HG02610 (cell line): ENCODE data around the gene VTI1B.

ENCODE experiments used
- ATAC-seq: cut with Tn5 transposase; IDR thresholded peaks from one replicate; pipeline ENCODE4 v1.9.1; 2021; ENCODE audit warnings: mild to moderate bottlenecking, moderate library complexity; ENCODE audit not compliant: unreplicated experiment

VTI1B gene

GRCh38 chr14:67680121-67680602, 5.7 kb upstream of the VTI1B start:
- peak; percentile 98 for ATAC-seq

- no peak for ATAC-seq
Measured at GRCh38 chr14:67679006-67679405, 4.6 kb upstream of the VTI1B start.

DNA sequence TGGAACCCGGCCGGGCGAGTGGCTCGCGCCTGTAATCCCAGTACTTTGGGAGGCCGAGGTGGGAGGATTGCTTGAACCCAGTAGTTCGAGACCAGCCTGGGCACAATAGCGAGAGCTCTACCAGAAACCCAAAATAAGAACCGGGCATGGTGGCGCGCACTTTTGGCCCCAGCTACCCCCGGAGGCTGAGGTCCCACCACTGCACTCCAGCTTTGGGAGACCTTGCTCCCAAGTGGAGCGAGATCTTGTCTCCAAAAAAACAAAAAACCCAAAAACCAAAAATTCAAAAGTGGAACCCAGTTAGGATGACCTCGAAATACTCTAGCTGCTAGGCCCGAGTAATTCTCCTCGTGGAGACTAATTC, 769 bp upstream of the VTI1B start:
- no peak for ATAC-seq

DNA sequence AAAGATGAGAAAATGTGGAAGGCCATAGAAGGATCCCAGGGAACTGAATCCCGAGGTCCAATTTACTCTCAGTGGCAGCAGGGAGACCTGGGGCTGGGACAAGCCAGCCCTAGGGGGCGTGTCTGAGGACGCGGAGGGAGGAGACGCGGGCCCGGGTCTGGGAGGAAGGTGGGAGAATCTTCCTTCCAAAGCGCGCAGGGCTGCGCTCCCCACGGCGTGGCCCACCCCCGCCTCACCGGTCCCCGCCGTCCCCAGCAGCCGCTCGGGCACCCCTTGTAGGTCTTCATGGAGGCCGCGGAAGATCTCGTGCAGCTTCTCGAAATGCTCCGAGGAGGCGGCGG, 323 bp downstream of the VTI1B start:
- ATAC-seq: peak; percentile 46

DNA sequence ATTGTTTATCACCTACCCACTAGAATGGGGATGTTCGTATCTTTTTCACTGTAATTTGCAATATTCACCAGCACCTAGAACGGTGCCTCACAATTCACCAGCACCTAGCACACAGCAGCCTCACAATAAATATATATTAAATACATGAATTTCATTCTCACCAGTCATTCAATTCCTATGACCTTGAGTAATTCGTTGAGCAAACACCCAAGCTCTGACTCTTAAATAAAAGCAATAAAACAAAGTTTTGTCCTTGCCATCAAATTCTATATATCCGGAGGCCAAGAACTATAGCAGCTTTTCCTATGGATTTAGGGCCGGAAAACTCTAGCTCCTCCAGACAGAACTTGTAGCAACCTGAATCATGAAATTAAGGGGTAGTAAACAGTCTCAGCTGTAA, 981 bp downstream of the VTI1B start:
- ATAC-seq: no peak

DNA sequence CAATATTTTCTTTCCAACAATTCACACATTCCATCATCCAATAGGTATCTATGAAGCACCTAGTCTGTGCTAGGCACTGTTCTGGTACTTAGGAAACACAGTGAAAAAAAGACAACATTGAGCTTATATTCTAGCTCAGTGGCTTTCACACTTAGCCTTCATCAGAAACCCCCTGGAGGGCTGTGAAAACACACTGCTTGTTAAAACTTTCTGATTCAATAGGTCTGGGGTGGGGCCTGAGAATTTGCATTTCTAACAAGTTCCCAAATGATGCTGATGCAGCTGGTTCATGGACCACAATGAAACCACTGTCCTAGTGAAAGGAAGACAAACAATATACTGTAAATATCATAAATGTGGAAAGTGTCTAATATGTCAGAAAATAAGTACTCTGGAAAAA, 5.9 kb downstream of the VTI1B start:
- peak; percentile 75 for ATAC-seq

GRCh38 chr14:67666750-67667449, 7.5 kb downstream of the VTI1B start:
- no peak for ATAC-seq

DNA sequence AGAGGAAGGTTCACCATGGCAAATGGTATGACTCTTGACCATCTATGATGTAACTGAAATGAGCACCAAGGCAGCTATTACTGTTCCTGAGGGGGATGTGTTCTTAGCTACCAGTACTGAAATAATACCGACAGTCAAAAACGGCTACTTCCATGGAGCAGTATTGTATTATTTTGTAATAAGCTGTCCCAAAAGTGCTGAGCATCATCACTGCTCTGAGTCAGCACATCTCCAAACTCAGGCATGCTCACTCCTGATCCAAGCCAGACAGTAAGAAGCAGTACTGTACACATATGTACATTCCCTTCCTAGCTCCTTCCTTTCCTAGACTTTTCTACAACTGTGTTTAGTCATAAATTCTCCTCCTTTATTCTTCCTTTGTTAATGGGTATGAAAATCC, 8.6 kb downstream of the VTI1B start:
- ATAC-seq: no peak

DNA sequence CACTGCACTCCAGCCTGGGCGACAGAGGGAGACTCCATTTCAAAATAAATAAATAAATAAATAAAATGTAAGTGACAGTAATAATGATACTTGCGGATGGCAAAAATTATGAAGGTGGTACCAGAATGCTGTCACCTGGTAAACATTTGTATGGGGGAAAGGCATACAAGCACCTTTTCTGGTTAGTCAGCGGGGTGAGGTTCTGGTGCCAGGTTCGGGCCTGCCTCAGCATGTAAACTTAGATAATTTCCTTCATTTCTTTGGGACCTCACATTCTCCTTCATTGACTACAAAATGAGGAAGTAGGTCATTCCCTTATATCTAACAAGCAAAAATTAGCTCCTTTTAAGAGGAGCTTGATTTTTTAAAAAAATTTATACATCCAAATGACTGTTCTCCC, 10.8 kb downstream of the VTI1B start:
- ATAC-seq: no peak

DNA sequence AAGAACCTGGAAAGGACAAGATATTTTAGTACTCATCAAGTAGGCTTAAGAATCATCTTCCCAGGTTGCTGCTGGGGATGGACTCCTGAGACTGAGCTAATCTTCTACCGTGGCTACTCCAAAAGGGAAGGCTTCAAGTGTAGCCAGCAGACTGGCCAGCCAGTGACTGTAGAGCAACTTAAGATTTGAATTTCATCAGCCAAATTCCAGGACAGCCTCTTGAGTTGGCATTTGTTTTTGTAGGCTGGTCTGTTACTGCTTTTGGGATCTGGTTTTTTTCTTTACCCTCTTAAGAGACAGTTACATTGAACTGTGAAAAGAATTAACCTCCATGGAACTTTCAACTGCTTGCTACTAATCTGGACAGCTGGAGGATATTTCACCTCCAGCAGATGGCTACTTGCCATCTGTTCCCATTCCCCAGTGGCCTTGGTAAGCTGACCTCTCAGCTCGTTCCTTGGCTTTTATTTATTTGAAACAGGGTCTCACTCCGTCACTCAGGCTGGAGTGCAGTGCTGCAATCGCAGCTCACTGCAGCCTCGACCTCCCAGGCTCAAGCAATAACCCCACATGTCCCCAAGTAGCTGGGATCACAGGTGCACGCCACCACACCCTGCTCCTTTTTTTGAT, 20.7 kb downstream of the VTI1B start:
- no peak for ATAC-seq

- no peak for ATAC-seq
Measured at GRCh38 chr14:67652189-67652588, 22.2 kb downstream of the VTI1B start.

- ATAC-seq: no peak
Measured at GRCh38 chr14:67650694-67651093, 23.7 kb downstream of the VTI1B start.

DNA sequence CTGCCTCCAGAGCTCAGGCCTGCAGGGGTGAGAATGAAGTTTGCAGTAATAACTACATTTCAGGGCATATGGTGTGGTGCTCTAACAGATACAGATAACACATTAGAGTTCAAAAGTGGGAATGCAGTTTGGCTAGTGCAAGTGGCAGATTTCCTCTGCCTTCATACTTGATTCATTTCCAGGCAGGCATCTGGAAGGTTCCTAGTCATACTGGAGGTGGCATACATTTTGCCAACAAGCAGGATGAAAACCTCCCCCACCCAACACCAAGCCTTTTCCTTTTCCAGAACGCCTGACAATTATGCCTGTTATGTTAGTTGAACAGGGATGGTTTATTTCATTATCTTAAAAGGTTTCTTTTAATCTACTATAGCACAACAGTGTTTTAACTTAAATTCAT, 24.3 kb downstream of the VTI1B start:
- no peak for ATAC-seq

GRCh38 chr14:67646131-67646530, 28.3 kb downstream of the VTI1B start:
- no peak for ATAC-seq

GRCh38 chr14:67645414-67645813, 29.0 kb downstream of the VTI1B start:
- no peak for ATAC-seq

DNA sequence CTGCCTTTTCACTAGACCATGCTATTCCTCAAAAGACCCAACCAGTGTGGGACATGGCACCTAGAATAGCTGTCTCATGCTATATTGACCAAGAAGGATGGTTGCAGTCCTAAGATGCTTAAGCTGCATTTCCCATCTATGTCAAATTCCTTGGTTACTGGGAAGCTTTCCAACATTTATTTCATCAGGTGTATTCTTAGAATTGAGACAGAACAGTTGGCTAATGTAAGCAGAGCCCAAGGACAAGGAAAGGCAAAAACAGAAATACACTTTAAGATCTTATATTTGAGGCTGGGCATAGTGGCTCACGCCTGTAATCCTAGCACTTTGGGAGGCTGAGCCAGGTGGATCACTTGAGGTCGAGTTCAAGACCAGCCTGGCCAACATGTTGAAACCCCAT, 30.0 kb downstream of the VTI1B start:
- no peak for ATAC-seq

GRCh38 chr14:67643713-67644112, 30.7 kb downstream of the VTI1B start:
- no peak for ATAC-seq

- ATAC-seq: no peak
Measured at GRCh38 chr14:67641902-67642749, 32.3 kb downstream of the VTI1B start.

DNA sequence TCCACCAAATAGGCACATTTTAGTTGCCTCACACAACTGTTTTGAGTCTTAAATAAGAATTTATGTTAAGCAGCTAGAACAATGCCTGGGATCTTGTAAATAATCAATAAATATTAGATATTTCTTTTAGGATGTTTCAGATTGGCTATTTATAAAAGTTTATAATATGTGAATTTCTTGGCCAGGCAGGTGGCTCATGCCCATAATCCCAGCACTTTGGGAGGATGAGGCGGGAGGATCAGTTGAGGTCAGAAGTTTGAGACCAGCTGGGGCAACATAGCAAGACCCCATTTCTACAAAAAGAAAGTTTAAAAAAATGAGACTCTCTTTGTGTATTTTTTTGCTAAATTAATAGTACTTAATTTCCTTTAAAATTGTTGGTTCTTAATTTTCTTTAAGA, 33.0 kb downstream of the VTI1B start:
- no peak for ATAC-seq

GRCh38 chr14:67638642-67639041, 35.8 kb downstream of the VTI1B start:
- ATAC-seq: no peak

- peak; percentile 60 for ATAC-seq
Measured at GRCh38 chr14:67636361-67636919, 38.0 kb downstream of the VTI1B start.
